HG03460 (cell line): ENCODE results near the gene FBLN7.

Experiments
- ATAC-seq: cut with Tn5 transposase; IDR thresholded peaks from one replicate; pipeline ENCODE4 v1.9.1; 2021; ENCODE audit not compliant: unreplicated experiment

FBLN7 gene

GRCh38 chr2:112156152-112156986 lies 18.2 kb downstream of the FBLN7 start:
- no peak for ATAC-seq

GRCh38 chr2:112157472-112157871 lies 19.3 kb downstream of the FBLN7 start:
- ATAC-seq, result no peak

GRCh38 chr2:112159454-112159921 lies 21.3 kb downstream of the FBLN7 start:
- no peak for ATAC-seq

GRCh38 chr2:112160283-112161250 lies 22.4 kb downstream of the FBLN7 start:
- no peak for ATAC-seq

- no peak for ATAC-seq
Measured at GRCh38 chr2:112161431-112162145, 23.4 kb downstream of the FBLN7 start.

- no peak for ATAC-seq
Measured at GRCh38 chr2:112162341-112162740, 24.2 kb downstream of the FBLN7 start.

GRCh38 chr2:112162956-112163355 lies 24.8 kb downstream of the FBLN7 start:
- no peak for ATAC-seq

GRCh38 chr2:112163541-112163981 lies 25.4 kb downstream of the FBLN7 start:
- ATAC-seq, result no peak

GRCh38 chr2:112164876-112165275 lies 26.7 kb downstream of the FBLN7 start:
- ATAC-seq, result no peak

- ATAC-seq, result no peak
Measured at GRCh38 chr2:112165296-112165695, 27.1 kb downstream of the FBLN7 start.

GRCh38 chr2:112166806-112167499 lies 28.8 kb downstream of the FBLN7 start:
- ATAC-seq, result no peak

GRCh38 chr2:112168422-112169124 lies 30.4 kb downstream of the FBLN7 start:
- ATAC-seq, result no peak

GRCh38 chr2:112170495-112170894 lies 32.3 kb downstream of the FBLN7 start:
- no peak for ATAC-seq

GRCh38 chr2:112173646-112174319 lies 35.6 kb downstream of the FBLN7 start:
- no peak for ATAC-seq

- ATAC-seq, result no peak
Measured at GRCh38 chr2:112174383-112174782, 36.2 kb downstream of the FBLN7 start.

GRCh38 chr2:112175333-112175732 lies 37.1 kb downstream of the FBLN7 start:
- ATAC-seq, result no peak

- ATAC-seq, result no peak
Measured at GRCh38 chr2:112175958-112176573, 37.9 kb downstream of the FBLN7 start.

- ATAC-seq, result no peak
Measured at GRCh38 chr2:112181571-112182290, 43.5 kb downstream of the FBLN7 start.
